ENCODE results near the gene CD300LB.
"Not testable (repeated sequence)": the region's sequence is repeated elsewhere in the genome, so short reads cannot be mapped to it uniquely, and the experiment has no call there.

Gene CD300LB

DNA sequence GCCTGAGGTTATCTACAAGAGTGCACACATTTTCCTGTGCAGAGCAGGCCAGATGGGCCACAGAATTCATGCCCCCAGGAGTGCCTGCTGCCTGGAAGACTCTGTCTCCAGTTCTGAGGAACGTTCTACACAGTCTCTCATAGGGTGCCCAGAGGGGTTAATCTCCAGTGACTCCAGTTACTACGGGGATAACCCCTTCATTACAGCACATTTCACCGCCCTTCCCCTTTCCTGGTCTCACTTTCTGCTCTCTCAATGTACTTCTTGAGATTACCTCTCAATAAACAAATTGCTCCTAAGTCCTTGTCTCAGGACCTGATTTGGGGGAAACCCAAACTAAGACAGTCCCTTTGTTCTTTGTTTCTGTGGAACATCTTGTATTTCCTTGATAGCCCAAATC, 30.3 kb upstream of the CD300LB start:
- TF ChIP-seq, protein P1, sequence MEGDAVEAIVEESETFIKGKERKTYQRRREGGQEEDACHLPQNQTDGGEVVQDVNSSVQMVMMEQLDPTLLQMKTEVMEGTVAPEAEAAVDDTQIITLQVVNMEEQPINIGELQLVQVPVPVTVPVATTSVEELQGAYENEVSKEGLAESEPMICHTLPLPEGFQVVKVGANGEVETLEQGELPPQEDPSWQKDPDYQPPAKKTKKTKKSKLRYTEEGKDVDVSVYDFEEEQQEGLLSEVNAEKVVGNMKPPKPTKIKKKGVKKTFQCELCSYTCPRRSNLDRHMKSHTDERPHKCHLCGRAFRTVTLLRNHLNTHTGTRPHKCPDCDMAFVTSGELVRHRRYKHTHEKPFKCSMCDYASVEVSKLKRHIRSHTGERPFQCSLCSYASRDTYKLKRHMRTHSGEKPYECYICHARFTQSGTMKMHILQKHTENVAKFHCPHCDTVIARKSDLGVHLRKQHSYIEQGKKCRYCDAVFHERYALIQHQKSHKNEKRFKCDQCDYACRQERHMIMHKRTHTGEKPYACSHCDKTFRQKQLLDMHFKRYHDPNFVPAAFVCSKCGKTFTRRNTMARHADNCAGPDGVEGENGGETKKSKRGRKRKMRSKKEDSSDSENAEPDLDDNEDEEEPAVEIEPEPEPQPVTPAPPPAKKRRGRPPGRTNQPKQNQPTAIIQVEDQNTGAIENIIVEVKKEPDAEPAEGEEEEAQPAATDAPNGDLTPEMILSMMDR (IDR thresholded peaks at IDR 0.05; ENCODE audit: insufficient read depth, low read depth, low read length, missing control alignments): no peak
- no peak overlapping the region for H3K4me3 ChIP-seq (ENCODE audit: low read length)
- DNase-seq (ENCODE audit: low read depth): no peak

DNA sequence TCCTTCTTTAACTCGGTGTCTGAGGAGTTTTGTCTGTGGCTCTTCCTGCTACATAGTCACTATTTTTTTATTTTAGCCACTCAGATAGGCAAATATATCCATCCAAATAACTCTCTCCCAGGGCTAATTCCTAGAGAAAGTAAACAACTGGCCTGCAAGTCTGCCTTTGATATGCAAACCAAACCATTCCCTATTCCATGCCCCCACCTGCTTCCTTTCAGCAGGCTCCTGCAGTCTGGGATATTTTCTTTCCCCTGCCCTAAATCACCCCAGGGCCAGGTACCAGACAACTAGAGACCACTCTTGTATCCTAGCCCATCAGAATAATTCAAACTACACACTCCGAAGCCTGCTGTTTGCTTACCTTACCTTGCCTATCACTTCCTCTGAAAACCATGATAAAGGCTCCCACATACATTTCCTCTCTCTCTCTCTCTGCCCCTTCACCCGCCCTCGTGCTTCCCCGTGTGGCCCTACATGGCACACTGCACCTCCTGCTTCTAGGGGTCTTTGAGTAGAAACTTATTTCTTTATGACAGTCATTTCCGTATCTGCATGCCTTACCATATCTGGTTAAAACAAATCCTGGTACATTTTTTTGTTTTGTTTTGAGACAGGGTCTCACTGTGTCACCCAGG, 27.7 kb upstream of the CD300LB start:
- no peak for DNase-seq (ENCODE audit: low read depth)
- TF ChIP-seq, protein P1 (IDR thresholded peaks at IDR 0.05; ENCODE audit: insufficient read depth, low read depth, low read length, missing control alignments): no peak

DNA sequence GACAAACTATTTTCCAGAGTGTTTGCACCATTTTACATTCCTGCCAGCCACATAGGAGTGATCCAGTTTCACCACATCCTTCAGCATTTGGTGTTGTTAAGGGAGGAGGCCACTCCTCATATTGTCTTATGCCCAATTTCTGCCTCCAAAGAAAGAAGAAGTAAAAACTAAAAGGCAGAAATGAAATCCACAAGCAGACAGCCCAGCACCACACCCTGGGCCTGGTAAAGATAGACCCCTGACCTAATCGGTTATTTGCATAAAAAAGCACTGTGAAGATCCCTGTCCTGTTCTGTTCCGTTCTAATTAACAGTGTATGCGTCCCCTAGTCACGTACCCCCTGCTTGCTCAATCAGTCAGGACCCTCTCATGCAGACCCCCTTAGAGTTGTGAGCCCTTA, 27.1 kb upstream of the CD300LB start:
- not testable (repeated sequence) for H3K4me3 ChIP-seq (ENCODE audit: low read length); DNase-seq (ENCODE audit: low read depth)

More for the DNA sequence above, 27.7 kb upstream of the CD300LB start:
- H3K4me3 ChIP-seq (ENCODE audit: low read length): no peak overlapping the region

DNA sequence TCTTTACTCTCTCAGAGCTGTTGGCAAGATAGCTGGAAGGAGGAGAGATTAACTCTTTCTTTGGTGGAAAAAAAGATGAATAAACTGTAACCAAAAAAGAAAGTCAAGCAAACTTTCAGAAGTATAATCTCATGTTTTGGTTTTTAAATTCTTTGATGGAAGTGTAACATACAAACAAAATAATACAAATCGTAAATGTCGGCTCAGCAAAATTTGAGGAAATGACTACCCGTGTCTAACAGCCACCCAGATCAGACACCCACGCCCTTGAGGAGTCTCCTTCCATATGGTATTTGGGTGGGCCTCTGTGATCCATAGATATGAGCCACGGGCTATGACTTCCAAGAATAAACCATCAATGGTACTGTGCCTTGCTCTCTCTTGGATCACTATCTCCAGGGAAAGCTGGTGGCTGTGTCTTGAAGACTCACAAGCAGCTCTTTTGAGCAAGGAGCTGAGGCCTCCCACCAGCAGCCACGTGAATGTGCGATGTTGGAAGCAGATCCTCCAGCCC, 24.2 kb upstream of the CD300LB start:
- DNase-seq (ENCODE audit: low read depth): no peak
- TF ChIP-seq, protein P1 (IDR thresholded peaks at IDR 0.05; ENCODE audit: insufficient read depth, low read depth, low read length, missing control alignments): no peak
- no peak overlapping the region for H3K4me3 ChIP-seq (ENCODE audit: low read length)

DNA sequence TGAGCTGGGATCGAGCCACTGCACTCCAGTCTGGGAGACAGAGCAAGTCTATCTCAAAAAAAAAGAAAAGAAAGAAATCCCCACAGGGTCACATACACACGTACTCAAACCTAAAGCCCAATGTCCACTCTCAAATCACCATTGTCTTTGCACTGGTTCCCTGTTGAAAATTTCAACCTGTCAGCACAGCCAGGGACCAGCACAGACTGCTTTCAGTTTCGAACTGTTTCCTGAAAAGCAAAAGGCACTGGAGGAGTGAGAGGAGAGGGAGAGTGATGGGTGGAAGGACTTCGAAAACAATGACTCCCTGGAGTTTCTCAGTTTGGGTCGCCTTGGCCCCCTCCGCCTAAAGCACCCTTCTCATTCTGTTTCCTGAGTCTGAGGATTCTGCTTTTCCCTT, 23.6 kb upstream of the CD300LB start:
- no peak overlapping the region for H3K4me3 ChIP-seq (ENCODE audit: low read length)
- no peak for DNase-seq (ENCODE audit: low read depth)
- TF ChIP-seq, protein P1 (IDR thresholded peaks at IDR 0.05; ENCODE audit: insufficient read depth, low read depth, low read length, missing control alignments): no peak

DNA sequence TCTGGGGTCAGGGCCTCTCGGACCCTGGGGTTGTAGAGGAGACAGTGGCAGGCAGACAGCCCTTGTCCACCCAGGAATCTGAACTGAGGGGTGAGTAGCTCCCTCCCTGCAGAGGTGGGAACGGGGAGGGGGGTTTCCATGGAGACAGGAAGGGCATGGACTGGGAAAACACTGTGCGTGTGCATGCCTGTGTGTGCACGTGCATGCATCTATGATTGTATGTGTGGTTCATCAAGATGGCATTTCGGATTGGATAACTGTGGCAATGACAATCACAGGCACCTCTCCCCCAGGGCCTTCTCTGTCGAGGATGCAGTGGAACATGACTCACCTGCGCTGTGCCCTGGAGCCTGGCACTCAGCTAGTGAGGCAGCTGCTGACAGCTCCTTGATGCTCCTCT, 20.8 kb upstream of the CD300LB start:
- TF ChIP-seq, protein P1 (IDR thresholded peaks at IDR 0.05; ENCODE audit: insufficient read depth, low read depth, low read length, missing control alignments): no peak
- peak; percentile 51 for DNase-seq (ENCODE audit: low read depth)
- no peak overlapping the region for H3K4me3 ChIP-seq (ENCODE audit: low read length)

DNA sequence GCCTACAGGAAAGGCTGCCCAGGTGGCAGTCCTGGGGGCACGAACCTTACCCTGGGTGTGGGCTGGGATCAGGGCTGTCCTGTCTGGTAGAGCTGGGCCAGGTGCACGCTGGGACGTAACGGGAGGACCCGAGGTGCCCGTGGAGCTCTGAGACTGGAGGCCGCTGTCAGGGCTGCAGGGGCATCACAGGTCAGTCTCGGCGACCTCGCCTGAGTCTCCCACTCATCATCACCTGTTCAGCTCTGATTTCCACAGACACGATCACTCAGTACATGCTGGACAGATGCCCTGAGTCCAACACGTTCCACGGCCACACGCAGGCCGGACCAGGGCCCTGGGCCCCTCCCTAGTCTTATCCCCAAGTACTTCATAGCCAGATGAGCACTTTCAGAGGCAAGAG, 19.3 kb upstream of the CD300LB start:
- TF ChIP-seq, protein P1 (IDR thresholded peaks at IDR 0.05; ENCODE audit: insufficient read depth, low read depth, low read length, missing control alignments): no peak
- DNase-seq (ENCODE audit: low read depth): no peak
- H3K4me3 ChIP-seq (ENCODE audit: low read length): no peak overlapping the region
